ENCODE results near the gene PRPF8. TPM values are rescaled to one million over a fixed set of nuclear protein-coding genes. Genes with fewer than 3 reads are reported as not detected.
"Not testable (repeated sequence)": the region's sequence is repeated elsewhere in the genome, so short reads cannot be mapped to it uniquely, and the experiment has no call there.

Gene PRPF8
- total RNA-seq, 3 donors from 2014 or later, result 173 to 183 (median 176) TPM

DNA sequence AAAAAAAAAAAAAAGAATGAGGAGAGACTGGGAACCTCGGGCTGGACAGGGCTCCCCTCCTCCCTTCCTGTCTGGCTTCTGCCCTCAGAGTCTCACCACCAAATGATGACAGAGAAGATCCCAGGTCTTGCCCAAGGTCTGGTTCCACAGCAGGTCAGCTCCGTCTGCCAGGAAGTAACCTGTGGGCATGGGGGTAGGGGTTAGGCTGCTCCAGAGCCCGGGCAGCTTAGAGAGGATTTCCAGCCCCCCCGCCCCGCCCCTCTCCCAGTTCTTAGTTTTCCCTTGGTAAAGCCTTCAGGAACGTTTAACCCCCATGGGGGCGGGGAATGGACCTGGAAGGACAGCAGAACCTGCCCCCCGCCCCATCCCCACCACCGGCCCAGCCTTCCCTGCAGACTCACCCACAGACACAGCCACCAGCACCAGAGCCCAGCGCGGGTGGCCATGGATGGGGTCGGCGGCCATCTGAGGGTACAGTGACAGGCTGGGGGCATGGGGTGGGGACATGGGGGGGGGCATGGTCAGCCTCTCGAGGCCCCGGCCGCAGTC lies 24.8 kb upstream of the PRPF8 start:
- H3K27me3 ChIP-seq, result no peaks in the 10 kb centered on the region
- TF ChIP-seq POLR2AphosphoS5 (IDR thresholded peaks at IDR 0.05) (no peak), POLR2A (IDR thresholded peaks at IDR 0.05) (no peak)
- TF ChIP-seq, protein P1, sequence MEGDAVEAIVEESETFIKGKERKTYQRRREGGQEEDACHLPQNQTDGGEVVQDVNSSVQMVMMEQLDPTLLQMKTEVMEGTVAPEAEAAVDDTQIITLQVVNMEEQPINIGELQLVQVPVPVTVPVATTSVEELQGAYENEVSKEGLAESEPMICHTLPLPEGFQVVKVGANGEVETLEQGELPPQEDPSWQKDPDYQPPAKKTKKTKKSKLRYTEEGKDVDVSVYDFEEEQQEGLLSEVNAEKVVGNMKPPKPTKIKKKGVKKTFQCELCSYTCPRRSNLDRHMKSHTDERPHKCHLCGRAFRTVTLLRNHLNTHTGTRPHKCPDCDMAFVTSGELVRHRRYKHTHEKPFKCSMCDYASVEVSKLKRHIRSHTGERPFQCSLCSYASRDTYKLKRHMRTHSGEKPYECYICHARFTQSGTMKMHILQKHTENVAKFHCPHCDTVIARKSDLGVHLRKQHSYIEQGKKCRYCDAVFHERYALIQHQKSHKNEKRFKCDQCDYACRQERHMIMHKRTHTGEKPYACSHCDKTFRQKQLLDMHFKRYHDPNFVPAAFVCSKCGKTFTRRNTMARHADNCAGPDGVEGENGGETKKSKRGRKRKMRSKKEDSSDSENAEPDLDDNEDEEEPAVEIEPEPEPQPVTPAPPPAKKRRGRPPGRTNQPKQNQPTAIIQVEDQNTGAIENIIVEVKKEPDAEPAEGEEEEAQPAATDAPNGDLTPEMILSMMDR (IDR thresholded peaks at IDR 0.05), result no peak
- intact Hi-C loops (cut with DNase I; ENCODE audit: low total_unique reads), result no loop called here
- no peaks in the 10 kb centered on the region for H3K36me3 ChIP-seq
- no peaks in the 10 kb centered on the region for H3K9me3 ChIP-seq
- H3K4me1 ChIP-seq, result peaks cover 8 to 14% of the 10 kb centered on the region in 2 donors
- DNase-seq (ENCODE audit: low spot score in 2 of 2), result no peak
- peak overlapping the region; percentile 82 to 89 for H3K27ac ChIP-seq
- H3K4me3 ChIP-seq, result peak overlapping the region; percentile 67 to 97 (median 82)

DNA sequence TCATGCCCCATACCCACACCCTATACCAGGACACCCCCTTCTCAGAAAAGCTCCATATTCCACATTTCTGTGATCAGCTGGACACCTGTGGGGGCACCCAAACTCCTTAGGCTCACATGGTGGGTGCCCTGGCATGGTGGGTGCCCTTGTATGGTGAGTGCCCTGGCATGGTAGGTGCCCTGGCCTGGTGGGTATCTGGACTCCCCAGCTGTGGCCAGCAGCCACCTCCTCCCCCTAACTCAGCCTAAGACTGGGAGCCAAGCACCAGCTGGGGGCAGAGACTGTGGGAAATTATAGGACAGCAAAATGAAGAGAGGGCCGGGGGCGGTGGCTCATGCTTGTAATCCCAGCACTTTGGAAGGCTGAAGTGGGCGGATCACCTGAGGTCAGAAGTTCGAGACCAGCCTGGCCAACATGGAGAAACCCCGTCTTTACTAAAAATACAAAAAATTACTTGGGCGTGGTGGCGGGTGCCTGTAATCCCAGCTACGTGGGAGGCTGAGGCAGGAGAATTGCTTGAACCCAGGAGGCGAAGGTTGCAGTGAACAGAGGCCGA lies 24.2 kb upstream of the PRPF8 start:
- H3K4me1 ChIP-seq; H3K4me3 ChIP-seq; H3K9me3 ChIP-seq; H3K27me3 ChIP-seq; H3K36me3 ChIP-seq; DNase-seq (ENCODE audit: low spot score in 2 of 2); H3K27ac ChIP-seq; intact Hi-C loops (cut with DNase I; ENCODE audit: low total_unique reads): not testable (repeated sequence)

DNA sequence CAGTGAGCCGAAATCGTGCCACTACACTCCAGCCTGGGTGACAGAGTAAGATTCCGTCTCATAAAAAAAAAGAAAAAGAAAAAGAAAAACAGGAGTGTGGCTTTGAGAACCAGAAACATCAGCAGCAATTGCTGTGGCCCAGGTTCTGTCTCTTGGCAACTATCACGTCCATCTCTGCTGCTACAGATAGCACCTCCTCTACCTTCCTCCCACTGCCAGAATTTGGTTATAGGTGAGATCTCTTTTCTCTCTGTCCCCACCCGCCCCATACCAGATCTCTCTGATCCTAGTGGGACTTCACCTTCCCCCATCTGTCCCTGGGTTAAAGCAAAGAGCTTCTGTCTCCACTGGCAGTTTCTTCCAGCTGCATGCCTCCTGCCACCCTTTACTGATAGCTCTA lies 22.4 kb upstream of the PRPF8 start:
- no peaks in the 10 kb centered on the region for H3K9me3 ChIP-seq
- DNase-seq (ENCODE audit: low spot score in 2 of 2), result no peak
- H3K27me3 ChIP-seq, result no peaks in the 10 kb centered on the region
- peaks cover 0 to 4% of the 10 kb centered on the region in 2 donors for H3K4me1 ChIP-seq
- intact Hi-C loops (cut with DNase I; ENCODE audit: low total_unique reads), result no loop called here
- H3K4me3 ChIP-seq, result no peak overlapping the region
- no peak overlapping the region for H3K27ac ChIP-seq
- H3K36me3 ChIP-seq, result no peaks in the 10 kb centered on the region
- TF ChIP-seq, protein P1 (IDR thresholded peaks at IDR 0.05), result no peak
- TF ChIP-seq POLR2AphosphoS5 (IDR thresholded peaks at IDR 0.05), result no peak
- no peak for TF ChIP-seq POLR2A (IDR thresholded peaks at IDR 0.05)

DNA sequence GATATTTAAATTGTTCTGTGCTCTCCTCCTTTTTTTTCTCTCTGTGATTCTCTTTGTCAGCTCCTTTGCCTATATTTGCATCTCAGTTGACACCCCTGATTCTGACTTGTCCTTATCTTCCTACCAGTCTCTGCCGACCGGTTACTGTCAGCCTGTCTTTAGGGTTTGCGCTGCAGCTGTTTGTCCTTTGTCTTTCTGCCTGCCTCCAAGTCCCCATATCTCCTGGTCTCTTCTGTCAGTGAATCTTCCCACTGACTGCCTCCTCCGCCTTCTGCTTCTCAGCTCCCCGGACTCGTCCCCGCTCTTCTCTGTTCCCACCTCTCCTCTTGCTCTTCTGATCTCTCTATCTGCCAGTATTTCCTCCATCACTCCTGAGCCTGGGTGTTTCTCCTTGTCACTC lies 20.3 kb upstream of the PRPF8 start:
- H3K4me3 ChIP-seq, result no peak overlapping the region
- H3K27me3 ChIP-seq, result no peaks in the 10 kb centered on the region
- no peaks in the 10 kb centered on the region for H3K36me3 ChIP-seq
- H3K4me1 ChIP-seq, result no peaks in the 10 kb centered on the region
- H3K9me3 ChIP-seq, result no peaks in the 10 kb centered on the region
- no peak overlapping the region for H3K27ac ChIP-seq
- no peak for TF ChIP-seq POLR2AphosphoS5 (IDR thresholded peaks at IDR 0.05)
- no peak for TF ChIP-seq POLR2A (IDR thresholded peaks at IDR 0.05)
- TF ChIP-seq, protein P1 (IDR thresholded peaks at IDR 0.05), result no peak
- DNase-seq (ENCODE audit: low spot score in 2 of 2), result no peak
- intact Hi-C loops (cut with DNase I; ENCODE audit: low total_unique reads), result no loop called here

DNA sequence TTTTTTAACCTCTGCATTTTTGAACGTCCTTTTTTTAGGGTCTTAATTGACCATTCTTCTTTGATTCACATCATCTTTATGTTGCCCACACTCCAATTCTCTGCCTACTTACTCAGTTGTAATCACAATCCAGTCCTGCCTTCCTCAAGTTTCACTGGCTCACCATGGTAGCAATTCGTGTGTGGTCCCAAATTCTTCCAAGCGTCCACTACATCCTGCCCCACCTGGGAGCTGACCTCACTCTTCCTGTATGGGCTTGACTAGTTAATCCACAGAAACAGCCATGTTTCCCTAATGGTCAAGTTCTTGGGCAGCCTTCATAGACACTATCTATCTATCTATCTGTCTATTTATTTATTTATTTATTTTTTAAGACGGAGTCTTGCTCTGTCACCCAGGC lies 18.4 kb upstream of the PRPF8 start:
- H3K27me3 ChIP-seq, result no peaks in the 10 kb centered on the region
- no peaks in the 10 kb centered on the region for H3K36me3 ChIP-seq
- TF ChIP-seq POLR2A (IDR thresholded peaks at IDR 0.05) (no peak), POLR2AphosphoS5 (IDR thresholded peaks at IDR 0.05) (no peak)
- TF ChIP-seq, protein P1 (IDR thresholded peaks at IDR 0.05), result no peak
- no peaks in the 10 kb centered on the region for H3K4me1 ChIP-seq
- no peaks in the 10 kb centered on the region for H3K9me3 ChIP-seq
- H3K27ac ChIP-seq, result no peak overlapping the region
- no peak for DNase-seq (ENCODE audit: low spot score in 2 of 2)
- H3K4me3 ChIP-seq, result no peak overlapping the region
- intact Hi-C loops (cut with DNase I; ENCODE audit: low total_unique reads), result no loop called here

DNA sequence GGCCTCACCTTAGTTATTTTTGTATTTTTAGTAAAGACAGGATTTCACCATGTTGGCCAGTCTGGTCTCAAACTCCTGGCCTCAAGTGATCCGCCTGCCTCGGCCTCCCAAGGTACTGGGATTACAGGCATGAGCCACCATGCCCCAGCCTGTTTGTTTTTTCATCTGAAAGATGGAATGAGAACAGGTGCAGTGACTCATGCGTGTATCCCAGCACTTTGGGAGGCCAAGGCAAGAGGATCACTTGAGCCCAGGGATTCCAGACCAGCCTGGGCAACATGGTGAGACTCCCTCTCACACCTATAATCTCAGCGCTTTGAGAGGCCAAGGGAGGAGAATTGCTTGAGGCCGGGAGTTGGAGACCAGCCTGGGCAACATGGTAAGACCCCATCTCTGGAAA lies 15.2 kb upstream of the PRPF8 start:
- H3K36me3 ChIP-seq; DNase-seq (ENCODE audit: low spot score in 2 of 2); H3K4me1 ChIP-seq; H3K9me3 ChIP-seq; H3K27ac ChIP-seq; H3K4me3 ChIP-seq; H3K27me3 ChIP-seq; intact Hi-C loops (cut with DNase I; ENCODE audit: low total_unique reads): not testable (repeated sequence)
